Fibroblast of the aortic adventitia (primary cell): ENCODE results near the gene EME1. TPM values are rescaled to one million over a fixed set of nuclear protein-coding genes. Genes with fewer than 3 reads are reported as not detected.
A peak's percentile ranks its signal among the peaks of the same experiment; 100 is the strongest.
"Not testable (repeated sequence)": the region's sequence is repeated elsewhere in the genome, so short reads cannot be mapped to it uniquely, and the experiment has no call there.

Source experiments
- DNase-seq: peaks from one replicate; pipeline ENCODE4 v3.0.0-alpha.2; 2010; ENCODE audit warnings: low read depth
- H3K4me3 ChIP-seq: 2 replicates; pipeline ENCODE4 v1.5.1; 2011; ENCODE audit warnings: low read depth, mild to moderate bottlenecking, control low read depth, low read length, moderate library complexity
- total RNA-seq: library from RNA; depleted of rRNA; stranded (reverse); fragments of >200 nt; gene quantifications from 2 replicates; pipeline ENCODE4 v1.2.3, GENCODE V29; 2012; ENCODE audit warnings: low replicate concordance
- TF ChIP-seq, protein P1 (sequence below): IDR thresholded peaks from 2 replicates; pipeline ENCODE4 v1.5.1; 2011; ENCODE audit warnings: mild to moderate bottlenecking, low read length, control low read depth, inconsistent platforms; ENCODE audit not compliant: insufficient read depth

The EME1 gene
- total RNA-seq, 1 donor, result 9.1 TPM

DNA sequence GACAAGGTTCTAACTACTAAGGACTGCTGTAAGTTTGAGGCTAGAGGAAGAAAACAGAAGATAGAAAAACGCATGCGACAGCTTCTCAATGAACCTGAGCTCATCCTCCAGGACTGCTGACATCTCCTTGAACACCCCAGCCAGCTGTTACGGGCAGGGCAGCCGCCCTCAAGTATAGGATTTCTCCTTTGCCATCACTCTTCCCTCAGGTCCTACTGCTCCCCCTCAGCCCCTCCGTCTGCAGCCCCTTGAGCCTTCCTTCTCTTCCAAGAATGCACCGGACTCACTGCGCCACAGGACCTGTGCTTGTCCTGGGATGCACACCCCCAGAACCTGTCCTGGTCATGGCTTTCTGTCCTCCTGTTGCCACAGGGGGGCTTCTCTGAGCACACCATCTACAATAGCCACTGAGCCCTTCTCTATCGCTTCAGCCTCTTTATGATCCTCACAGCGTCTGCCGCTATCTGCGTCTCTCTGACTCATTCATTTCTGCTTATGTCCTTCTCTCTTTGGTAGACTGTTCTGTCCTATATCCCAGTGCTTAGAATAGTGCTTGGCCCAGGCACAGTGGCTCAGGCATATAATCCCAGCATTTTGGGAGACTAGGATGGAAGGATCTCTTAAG is 42.8 kb upstream of the EME1 start:
- H3K4me3 ChIP-seq, result no peak overlapping the region
- DNase-seq, result no peak
- TF ChIP-seq, protein P1, sequence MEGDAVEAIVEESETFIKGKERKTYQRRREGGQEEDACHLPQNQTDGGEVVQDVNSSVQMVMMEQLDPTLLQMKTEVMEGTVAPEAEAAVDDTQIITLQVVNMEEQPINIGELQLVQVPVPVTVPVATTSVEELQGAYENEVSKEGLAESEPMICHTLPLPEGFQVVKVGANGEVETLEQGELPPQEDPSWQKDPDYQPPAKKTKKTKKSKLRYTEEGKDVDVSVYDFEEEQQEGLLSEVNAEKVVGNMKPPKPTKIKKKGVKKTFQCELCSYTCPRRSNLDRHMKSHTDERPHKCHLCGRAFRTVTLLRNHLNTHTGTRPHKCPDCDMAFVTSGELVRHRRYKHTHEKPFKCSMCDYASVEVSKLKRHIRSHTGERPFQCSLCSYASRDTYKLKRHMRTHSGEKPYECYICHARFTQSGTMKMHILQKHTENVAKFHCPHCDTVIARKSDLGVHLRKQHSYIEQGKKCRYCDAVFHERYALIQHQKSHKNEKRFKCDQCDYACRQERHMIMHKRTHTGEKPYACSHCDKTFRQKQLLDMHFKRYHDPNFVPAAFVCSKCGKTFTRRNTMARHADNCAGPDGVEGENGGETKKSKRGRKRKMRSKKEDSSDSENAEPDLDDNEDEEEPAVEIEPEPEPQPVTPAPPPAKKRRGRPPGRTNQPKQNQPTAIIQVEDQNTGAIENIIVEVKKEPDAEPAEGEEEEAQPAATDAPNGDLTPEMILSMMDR, result no peak

DNA sequence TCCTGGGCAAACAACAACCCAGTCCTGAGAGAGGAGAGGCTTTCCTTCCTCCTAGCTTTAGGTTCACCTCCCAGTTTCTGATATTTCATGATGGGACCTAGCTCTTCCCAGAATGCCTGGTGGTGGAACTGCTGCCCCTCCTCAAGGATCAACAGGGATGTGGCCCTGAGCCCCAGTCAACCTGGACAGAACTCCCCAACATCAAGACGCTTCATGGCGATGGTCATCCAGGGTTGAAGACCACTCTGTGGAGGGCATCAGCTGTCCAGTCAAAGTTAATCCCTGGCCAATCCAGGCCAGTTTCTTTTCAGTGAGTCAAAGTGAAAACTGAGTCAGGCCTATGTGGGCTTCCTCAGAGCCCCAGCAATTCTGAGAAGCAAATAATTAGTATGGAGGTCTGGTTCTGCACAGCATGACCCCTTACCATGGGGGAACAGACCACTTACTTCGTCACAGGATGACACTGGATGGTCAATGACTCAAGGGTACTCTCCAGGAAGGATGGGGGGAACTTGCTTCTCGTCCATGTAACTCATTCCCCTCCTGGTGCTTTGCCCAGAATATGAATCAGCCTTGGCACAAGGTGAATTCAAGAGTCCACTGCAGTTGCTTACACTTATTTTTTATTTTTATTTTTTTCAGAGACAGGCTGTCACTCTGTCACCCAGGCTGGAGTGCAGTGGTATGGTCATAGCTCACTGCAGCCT is 41.8 kb upstream of the EME1 start:
- TF ChIP-seq, protein P1, result no peak
- H3K4me3 ChIP-seq, result no peak overlapping the region
- peak; percentile 92 for DNase-seq

DNA sequence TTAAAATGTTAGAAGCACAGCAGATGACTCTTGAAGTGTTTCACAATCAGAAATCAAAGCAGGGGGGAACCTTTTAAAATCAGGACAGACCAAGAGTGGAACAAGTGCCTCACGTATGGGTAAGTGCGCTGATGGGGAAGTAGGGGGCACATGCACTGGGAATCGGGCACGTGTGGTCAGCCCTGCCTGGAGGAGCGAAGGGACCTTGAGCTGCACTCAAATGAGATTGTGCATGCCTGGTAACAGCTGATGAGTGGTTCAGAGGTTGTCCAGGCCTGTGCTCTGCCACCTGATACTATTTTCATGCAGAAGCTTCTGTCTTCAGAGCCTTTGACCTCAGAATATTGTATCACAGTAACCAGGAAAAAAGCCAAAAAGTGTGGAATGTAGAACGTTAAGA is 40.8 kb upstream of the EME1 start:
- no peak overlapping the region for H3K4me3 ChIP-seq
- TF ChIP-seq, protein P1, result no peak
- DNase-seq, result no peak

DNA sequence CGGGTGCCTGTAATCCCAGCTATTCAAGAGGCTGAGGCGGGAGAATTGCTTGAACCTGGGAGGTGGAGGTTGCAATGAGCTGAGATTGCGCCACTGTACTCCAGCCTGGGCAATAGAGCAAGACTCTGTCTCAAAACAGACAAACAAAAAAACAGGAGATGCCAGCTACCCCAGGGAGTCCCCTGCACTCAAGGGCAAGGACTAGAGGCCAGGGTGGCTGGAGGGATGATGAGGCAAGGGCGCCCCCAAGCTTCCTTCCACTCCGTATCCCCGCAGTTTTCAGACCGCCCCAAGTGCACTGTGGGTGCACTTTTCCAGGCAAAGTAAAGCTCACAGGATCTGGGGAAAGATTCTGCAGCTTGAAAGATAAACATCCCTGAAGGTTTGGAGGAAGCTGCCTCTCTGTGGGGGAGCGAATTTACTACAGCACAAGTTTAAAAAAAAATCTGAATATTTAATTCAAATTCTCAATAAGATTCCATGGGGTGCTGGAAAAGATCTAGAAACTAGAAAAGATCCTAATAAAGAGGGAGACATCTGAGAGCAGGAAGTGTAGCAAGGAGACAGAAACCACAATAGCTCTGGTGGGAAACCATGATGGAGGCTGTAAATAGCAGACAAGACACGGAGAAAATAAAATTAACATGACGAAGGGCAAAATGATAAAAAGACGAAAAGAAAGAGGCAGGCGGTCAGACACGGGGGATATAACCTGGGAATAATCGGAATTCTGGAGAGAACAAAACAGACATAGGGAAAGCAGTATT is 39.6 kb upstream of the EME1 start:
- H3K4me3 ChIP-seq, DNase-seq: not testable (repeated sequence)

DNA sequence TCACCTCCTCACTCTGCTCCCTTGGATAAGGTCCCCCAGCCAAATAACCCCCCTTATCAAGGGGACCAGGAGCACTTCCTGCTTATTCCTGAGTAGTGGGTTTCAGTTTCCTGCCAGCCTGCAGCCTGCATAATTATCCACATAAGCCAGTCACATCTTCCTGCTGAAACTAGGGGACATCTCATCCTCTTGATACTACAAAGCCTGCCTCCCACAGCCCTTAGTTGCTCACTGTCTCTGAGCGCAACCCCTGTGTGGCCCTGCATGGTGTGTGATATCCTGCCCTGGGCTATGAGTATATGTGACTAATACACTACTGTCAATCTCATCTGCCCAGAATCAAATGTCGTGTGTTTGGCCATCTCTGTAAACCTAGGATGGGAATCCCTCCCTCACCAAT is 35.1 kb upstream of the EME1 start:
- TF ChIP-seq, protein P1, result no peak
- no peak for DNase-seq
- no peak overlapping the region for H3K4me3 ChIP-seq

DNA sequence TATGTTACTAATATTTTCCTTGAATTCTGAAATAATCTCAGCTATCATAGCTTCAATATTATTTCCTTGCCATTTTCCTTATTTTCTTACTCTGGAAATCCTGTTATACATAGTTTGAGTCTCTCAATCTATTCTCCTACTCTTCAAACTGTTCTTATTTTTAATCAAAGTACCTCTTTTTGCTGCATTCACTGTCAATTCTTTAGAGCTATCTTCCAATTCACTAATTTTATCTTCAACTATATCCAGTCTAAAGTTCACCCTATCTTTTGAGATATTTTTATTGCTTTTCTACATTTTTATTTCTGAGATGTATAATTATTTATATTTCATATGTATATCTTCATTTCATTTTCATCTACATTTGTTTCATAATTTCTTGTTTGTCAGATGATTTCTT is 34.4 kb upstream of the EME1 start:
- TF ChIP-seq, protein P1, result no peak
- DNase-seq, result no peak
- H3K4me3 ChIP-seq, result no peak overlapping the region

DNA sequence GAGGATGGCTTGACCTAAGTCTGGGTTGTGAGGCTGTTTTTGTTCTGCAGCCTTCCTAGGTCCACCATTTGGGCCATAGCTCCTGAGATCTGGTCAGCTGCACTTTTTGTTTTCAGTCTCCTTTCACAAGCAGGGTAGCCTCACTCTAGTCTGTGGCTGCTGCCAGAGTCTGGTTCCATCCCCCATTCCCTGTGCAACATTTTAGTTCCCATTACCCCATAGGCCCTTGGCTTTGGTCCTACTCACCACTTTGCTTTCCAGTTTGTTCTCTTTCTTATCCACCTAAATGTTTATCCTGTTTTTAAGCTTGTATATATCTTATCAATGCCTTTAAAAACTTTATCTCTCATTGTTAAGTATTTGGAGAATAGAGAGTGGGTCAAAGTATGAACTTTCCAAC is 33.6 kb upstream of the EME1 start:
- DNase-seq, result no peak
- no peak overlapping the region for H3K4me3 ChIP-seq
- TF ChIP-seq, protein P1, result no peak
